ENCODE data around the gene TTC39B.

Gene TTC39B

GRCh38 chr9:15211815-15212495, 95.1 kb downstream of the TTC39B start:
- POLR2A ChIA-PET = interaction anchor here (0.6 kb wide), 1 partner anchor 279 kb away, joined by 3 read pairs; no protein-coding TSS in a partner anchor
- no peak overlapping the region for H3K27ac ChIP-seq (ENCODE audit: extremely low read depth, low read depth, low read length)

GRCh38 chr9:15211160-15211814, 95.7 kb downstream of the TTC39B start:
- no peaks in the 10 kb centered on the region for H3K36me3 ChIP-seq (ENCODE audit: control insufficient read depth in 2 of 2, insufficient read depth in 1 of 2, low read length in 2 of 2)
- POLR2A ChIA-PET = no interaction called here
- no peak overlapping the region for H3K27ac ChIP-seq (ENCODE audit: extremely low read depth, low read depth, low read length)
- CTCF ChIA-PET = interaction anchor here (0.7 to 2.7 kb wide), 14 partner anchors 11 to 431 kb away, joined by 3 to 17 read pairs (median 7); no protein-coding TSS in a partner anchor
- no peaks in the 10 kb centered on the region for H3K9me3 ChIP-seq (ENCODE audit: control insufficient read depth, insufficient read depth, low read depth, low read length)
- no peak overlapping the region for H3K4me3 ChIP-seq (ENCODE audit: low read depth, low read length)
- no peaks in the 10 kb centered on the region for H3K4me1 ChIP-seq (ENCODE audit: control insufficient read depth, insufficient read depth, low read length)
- TF ChIP-seq ZSCAN4 (tag by site-specific recombination; IDR thresholded peaks at IDR 0.05) (no peak), TCF7L2 (IDR thresholded peaks at IDR 0.05; ENCODE audit: borderline replicate concordance, low read depth, low read length) (no peak), TRIM28 (IDR thresholded peaks at IDR 0.05; ENCODE audit: borderline replicate concordance, low read length) (0 out of 2 replicates have a peak, but pooled peaks have one; percentile 19), ZNF174 (tag by site-specific recombination; IDR thresholded peaks at IDR 0.05) (no peak), SALL2 (tag by site-specific recombination; IDR thresholded peaks at IDR 0.05; ENCODE audit: borderline replicate concordance) (no peak), ZNF654 (tag by site-specific recombination; IDR thresholded peaks at IDR 0.05; ENCODE audit: low read depth) (peak; percentile 60)

More at GRCh38 chr9:15211815-15212495, 95.1 kb downstream of the TTC39B start:
- no peaks in the 10 kb centered on the region for H3K36me3 ChIP-seq (ENCODE audit: control insufficient read depth in 2 of 2, insufficient read depth in 1 of 2, low read length in 2 of 2)
- no peaks in the 10 kb centered on the region for H3K9me3 ChIP-seq (ENCODE audit: control insufficient read depth, insufficient read depth, low read depth, low read length)
- no peak overlapping the region for H3K4me3 ChIP-seq (ENCODE audit: low read depth, low read length)
- no peak for TF ChIP-seq ZNF560 (tag by site-specific recombination; IDR thresholded peaks at IDR 0.05; ENCODE audit: borderline replicate concordance)
- no peaks in the 10 kb centered on the region for H3K4me1 ChIP-seq (ENCODE audit: control insufficient read depth, insufficient read depth, low read length)
- CTCF ChIA-PET = interaction anchor here (0.5 to 1.9 kb wide), 18 partner anchors 8 to 1422 kb away, joined by 3 to 14 read pairs (median 4); partner anchors contain the start of gene TTC39B

- Histone ChIP-seq H3K27ac (ENCODE audit: extremely low read depth, low read depth, low read length) (no peak overlapping the region), H3K9me3 (ENCODE audit: control insufficient read depth, insufficient read depth, low read depth, low read length) (no peaks in the 10 kb centered on the region), H3K36me3 (ENCODE audit: control insufficient read depth in 2 of 2, insufficient read depth in 1 of 2, low read length in 2 of 2) (no peaks in the 10 kb centered on the region), H3K4me3 (ENCODE audit: low read depth, low read length) (no peak overlapping the region), H3K4me1 (ENCODE audit: control insufficient read depth, insufficient read depth, low read length) (no peaks in the 10 kb centered on the region)
- POLR2A ChIA-PET = no interaction called here
- CTCF ChIA-PET = interaction anchor here (0.7 to 1.2 kb wide), 2 partner anchors 23 to 215 kb away, joined by 3 read pairs; no protein-coding TSS in a partner anchor
- no peak for TF ChIP-seq ZBTB7A (tag by site-specific recombination; IDR thresholded peaks at IDR 0.05; ENCODE audit: low read depth)
- TF ChIP-seq HIC1 (tag by site-specific recombination; IDR thresholded peaks at IDR 0.05) = no peak
- TF ChIP-seq TCF7L2 (IDR thresholded peaks at IDR 0.05; ENCODE audit: borderline replicate concordance, low read depth, low read length) = no peak
- TF ChIP-seq PRDM6 (tag by site-specific recombination; IDR thresholded peaks at IDR 0.05) = no peak
- no peak for TF ChIP-seq ZNF692 (tag by site-specific recombination; IDR thresholded peaks at IDR 0.05)
- no peak for TF ChIP-seq ZNF560 (tag by site-specific recombination; IDR thresholded peaks at IDR 0.05; ENCODE audit: borderline replicate concordance)
- no peak for TF ChIP-seq ZNF335 (tag by site-specific recombination; conservative IDR thresholded peaks at IDR 0.05)
- TF ChIP-seq ZNF132 (tag by site-specific recombination; IDR thresholded peaks at IDR 0.05; ENCODE audit: borderline replicate concordance) = no peak
- no peak for TF ChIP-seq SP7 (tag by site-specific recombination; IDR thresholded peaks at IDR 0.05)
- TF ChIP-seq ZNF664 (tag by site-specific recombination; IDR thresholded peaks at IDR 0.05) = no peak
- TF ChIP-seq ZIC2 (tag by site-specific recombination; IDR thresholded peaks at IDR 0.05) = no peak
- TF ChIP-seq ZBTB49 (tag by site-specific recombination; IDR thresholded peaks at IDR 0.05; ENCODE audit: low read depth) = no peak
- no peak for TF ChIP-seq ZNF341 (tag by site-specific recombination; IDR thresholded peaks at IDR 0.05; ENCODE audit: low read depth)
Measured at GRCh38 chr9:15206903-15207696, 99.9 kb downstream of the TTC39B start.
